Measurements from ENCODE around the gene TSEN15. TPM values are rescaled to one million over a fixed set of nuclear protein-coding genes. Genes with fewer than 3 reads are reported as not detected.
"Not testable (repeated sequence)": the region's sequence is repeated elsewhere in the genome, so short reads cannot be mapped to it uniquely, and the experiment has no call there.

Gene TSEN15
- total RNA-seq, 1 donor from 2014 or later, result 14.3 TPM

DNA sequence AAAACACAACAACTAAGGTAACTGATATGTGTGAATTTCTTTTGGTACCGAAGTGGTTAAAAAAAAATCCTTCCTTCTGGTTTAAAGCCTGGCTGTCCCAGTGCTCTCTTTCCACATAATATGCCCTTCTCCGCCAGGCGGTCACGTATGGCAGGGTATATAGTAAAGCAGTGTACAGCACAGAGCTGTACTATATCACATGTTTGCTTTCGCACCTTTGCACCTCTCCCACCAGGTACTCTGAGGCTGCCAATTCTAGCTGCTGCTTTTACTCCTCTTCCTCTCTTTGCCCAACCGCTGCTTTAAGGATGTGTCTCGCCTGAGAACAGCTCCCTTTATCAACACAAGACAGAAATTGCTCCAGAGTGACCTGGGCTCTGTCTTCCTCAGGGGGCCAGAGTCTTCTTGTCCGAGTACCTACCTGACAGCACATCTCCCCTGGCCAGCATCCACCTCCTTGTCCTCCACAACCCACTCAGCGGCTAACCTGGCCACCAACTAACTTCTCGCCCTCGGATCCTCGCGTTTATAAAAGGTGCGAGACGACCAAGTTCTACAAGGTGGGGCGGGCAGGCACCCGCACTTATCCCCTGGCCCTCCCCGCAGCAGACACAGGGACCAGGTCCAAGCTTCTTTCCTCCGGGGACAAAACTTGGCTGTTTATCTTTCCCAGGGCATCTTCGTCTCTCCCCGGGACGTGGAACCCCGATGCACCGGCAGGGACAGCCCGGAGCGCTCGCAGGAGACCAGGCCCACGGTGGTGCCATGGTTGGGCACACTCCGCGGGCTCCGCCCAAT lies 15.6 kb upstream of the TSEN15 start:
- peaks cover 3% of the 10 kb centered on the region for H3K27me3 ChIP-seq
- no peak overlapping the region for H3K27ac ChIP-seq
- DNase-seq (ENCODE audit: low spot score in 2 of 2), result no peak
- H3K4me3 ChIP-seq, result peak overlapping the region; percentile 76 to 82
- intact Hi-C loops (cut with DNase I), result no loop called here
- peaks cover 0 to 9% of the 10 kb centered on the region in 2 donors for H3K4me1 ChIP-seq
- H3K36me3 ChIP-seq, result no peaks in the 10 kb centered on the region
- H3K9me3 ChIP-seq, result no peaks in the 10 kb centered on the region
- TF ChIP-seq, protein P1, sequence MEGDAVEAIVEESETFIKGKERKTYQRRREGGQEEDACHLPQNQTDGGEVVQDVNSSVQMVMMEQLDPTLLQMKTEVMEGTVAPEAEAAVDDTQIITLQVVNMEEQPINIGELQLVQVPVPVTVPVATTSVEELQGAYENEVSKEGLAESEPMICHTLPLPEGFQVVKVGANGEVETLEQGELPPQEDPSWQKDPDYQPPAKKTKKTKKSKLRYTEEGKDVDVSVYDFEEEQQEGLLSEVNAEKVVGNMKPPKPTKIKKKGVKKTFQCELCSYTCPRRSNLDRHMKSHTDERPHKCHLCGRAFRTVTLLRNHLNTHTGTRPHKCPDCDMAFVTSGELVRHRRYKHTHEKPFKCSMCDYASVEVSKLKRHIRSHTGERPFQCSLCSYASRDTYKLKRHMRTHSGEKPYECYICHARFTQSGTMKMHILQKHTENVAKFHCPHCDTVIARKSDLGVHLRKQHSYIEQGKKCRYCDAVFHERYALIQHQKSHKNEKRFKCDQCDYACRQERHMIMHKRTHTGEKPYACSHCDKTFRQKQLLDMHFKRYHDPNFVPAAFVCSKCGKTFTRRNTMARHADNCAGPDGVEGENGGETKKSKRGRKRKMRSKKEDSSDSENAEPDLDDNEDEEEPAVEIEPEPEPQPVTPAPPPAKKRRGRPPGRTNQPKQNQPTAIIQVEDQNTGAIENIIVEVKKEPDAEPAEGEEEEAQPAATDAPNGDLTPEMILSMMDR (IDR thresholded peaks at IDR 0.05), result no peak

DNA sequence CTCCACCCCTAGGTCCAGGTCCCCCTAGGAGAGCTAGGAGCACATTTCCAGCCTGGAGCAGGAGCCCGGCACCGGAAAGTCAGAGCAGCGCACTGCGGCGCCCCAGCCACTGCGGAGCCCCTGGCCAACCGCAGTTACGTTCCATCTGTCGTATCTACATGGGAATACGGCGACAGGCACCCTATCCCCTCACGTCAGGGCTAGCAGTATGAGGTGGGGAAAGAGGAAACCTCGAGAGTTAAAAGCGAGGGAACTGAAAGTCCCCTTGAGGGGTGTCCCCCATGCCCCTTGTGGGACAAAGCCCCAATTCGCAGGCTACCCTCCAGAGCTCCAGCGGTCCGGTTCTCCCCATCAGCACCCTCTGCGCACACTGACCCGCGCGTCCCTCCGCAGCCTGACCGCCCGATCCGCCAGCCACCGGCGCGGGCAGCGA lies 15.0 kb upstream of the TSEN15 start:
- no peaks in the 10 kb centered on the region for H3K36me3 ChIP-seq
- TF ChIP-seq, protein P1 (IDR thresholded peaks at IDR 0.05), result no peak
- no peak overlapping the region for H3K27ac ChIP-seq
- no peak for DNase-seq (ENCODE audit: low spot score in 2 of 2)
- intact Hi-C loops (cut with DNase I), result no loop called here
- H3K4me1 ChIP-seq, result peaks cover 0 to 9% of the 10 kb centered on the region in 2 donors
- peaks cover 3% of the 10 kb centered on the region for H3K27me3 ChIP-seq
- H3K4me3 ChIP-seq, result peak overlapping the region; percentile 76 to 82
- H3K9me3 ChIP-seq, result no peaks in the 10 kb centered on the region

DNA sequence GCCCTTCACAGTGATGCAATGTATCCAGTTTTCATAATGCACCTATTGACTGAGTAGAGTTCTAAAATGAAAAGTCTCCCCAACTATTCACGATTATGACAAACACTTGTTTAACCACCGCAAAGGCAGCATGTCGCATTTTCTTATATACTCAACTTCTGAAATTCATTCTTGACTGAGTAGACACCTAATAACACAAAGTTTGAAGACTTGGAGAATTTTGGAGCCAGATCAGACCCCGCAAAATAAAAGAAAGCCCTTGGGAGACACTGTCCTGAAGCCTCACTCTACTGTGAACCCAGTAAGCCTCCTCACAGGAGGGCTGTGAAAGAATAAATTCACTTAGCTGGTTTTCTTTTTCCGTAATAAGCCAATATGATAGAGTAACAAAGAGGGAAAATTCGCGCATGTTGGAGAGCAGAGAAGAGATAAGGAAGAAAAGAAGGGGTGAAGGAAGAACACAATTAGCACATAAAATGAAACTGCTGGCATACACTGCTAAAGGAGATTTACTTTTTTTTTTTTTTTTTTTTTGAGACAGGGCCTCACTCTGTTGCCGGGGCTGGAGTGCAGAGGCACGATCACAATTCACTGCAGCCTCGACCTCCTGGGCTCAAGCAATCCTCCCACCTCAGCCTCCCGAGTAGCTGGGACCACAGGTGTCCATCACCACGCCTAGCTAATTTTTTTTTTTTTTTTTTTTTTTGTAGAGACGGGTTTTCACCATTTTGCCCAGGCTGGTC lies 13.5 kb upstream of the TSEN15 start:
- peaks cover 0 to 9% of the 10 kb centered on the region in 2 donors for H3K4me1 ChIP-seq
- peaks cover 3% of the 10 kb centered on the region for H3K27me3 ChIP-seq
- TF ChIP-seq, protein P1 (IDR thresholded peaks at IDR 0.05), result no peak
- H3K36me3 ChIP-seq, result no peaks in the 10 kb centered on the region
- intact Hi-C loops (cut with DNase I), result no loop called here
- no peak for DNase-seq (ENCODE audit: low spot score in 2 of 2)
- H3K4me3 ChIP-seq, result peak overlapping the region in 1 of 2 donors; percentile 82
- no peaks in the 10 kb centered on the region for H3K9me3 ChIP-seq
- H3K27ac ChIP-seq, result no peak overlapping the region

DNA sequence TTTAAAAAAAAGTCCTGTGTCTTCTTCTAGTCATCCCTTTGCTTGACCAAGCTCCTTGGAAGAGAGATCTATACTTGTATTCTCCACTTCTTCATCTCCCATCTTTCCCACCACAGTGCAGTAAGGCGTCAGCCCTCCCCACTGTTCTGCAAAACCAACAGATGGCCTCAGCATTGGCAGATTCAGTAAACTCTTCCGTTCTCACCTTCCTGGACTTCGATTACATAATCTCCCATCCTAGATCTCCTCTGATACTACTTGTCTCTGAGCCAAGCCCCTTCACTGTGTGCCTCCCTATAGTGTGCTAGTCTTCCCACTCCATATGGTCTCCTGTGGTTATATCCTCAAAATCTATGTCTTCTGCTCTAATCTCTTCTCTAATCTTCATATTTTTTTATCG lies 12.4 kb upstream of the TSEN15 start:
- no peaks in the 10 kb centered on the region for H3K9me3 ChIP-seq
- DNase-seq (ENCODE audit: low spot score in 2 of 2), result no peak

DNA sequence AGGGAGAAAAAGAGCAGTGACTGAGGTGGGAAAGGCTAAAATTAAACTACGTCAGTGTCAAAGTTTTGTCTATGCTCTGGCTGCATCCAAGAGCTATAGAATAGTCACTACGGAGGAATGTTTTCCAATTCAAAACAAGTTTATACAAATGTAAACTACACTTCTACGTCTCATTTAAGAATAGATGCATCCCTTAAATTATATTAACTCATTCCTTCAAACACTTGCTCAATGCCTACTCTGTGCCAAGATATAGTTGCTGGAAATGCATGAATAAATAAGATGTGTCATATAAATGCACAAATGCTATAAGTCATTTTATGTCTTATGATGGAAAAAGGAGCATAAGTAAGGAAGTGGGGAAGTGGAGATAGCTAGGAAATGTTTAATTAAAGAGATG lies 9.8 kb upstream of the TSEN15 start:
- TF ChIP-seq, protein P1 (IDR thresholded peaks at IDR 0.05), result no peak
- H3K9me3 ChIP-seq, result no peaks in the 10 kb centered on the region
- H3K36me3 ChIP-seq, result no peaks in the 10 kb centered on the region
- intact Hi-C loops (cut with DNase I), result no loop called here
- no peak overlapping the region for H3K4me3 ChIP-seq
- no peak for DNase-seq (ENCODE audit: low spot score in 2 of 2)
- H3K27me3 ChIP-seq, result no peaks in the 10 kb centered on the region
- H3K27ac ChIP-seq, result no peak overlapping the region
- no peaks in the 10 kb centered on the region for H3K4me1 ChIP-seq

More for the DNA sequence above, 12.4 kb upstream of the TSEN15 start:
- TF ChIP-seq, protein P1 (IDR thresholded peaks at IDR 0.05), result no peak
- no peak overlapping the region for H3K27ac ChIP-seq
- peaks cover 0 to 9% of the 10 kb centered on the region in 2 donors for H3K4me1 ChIP-seq
- H3K4me3 ChIP-seq, result no peak overlapping the region
- intact Hi-C loops (cut with DNase I), result no loop called here
- H3K36me3 ChIP-seq, result no peaks in the 10 kb centered on the region
- peaks cover 3% of the 10 kb centered on the region for H3K27me3 ChIP-seq

DNA sequence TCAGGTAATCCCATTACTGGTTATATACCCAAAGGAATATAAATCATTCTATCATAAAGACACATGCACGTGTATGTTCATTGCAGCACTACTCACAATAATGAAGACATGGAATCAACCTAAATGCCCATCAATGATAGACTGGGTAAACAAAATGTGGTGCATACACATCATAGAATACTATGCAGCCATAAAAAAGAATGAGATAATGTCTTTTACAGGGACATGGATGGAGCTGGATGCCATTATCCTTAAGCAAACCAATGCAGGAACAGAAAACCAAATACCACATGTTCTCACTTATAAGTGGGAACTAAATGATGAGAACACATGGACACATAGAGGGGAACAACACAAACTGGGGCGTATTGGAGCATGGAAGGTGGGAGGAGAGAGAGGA lies 8.2 kb upstream of the TSEN15 start:
- intact Hi-C loops (cut with DNase I), result not testable (repeated sequence)

More for the DNA sequence above, 8.2 kb upstream of the TSEN15 start:
- not testable (repeated sequence) for H3K27ac ChIP-seq; DNase-seq (ENCODE audit: low spot score in 2 of 2); H3K4me3 ChIP-seq; H3K9me3 ChIP-seq; H3K36me3 ChIP-seq; H3K27me3 ChIP-seq; H3K4me1 ChIP-seq
